ENCODE data around the gene MYH9. TPM values are rescaled to one million over a fixed set of nuclear protein-coding genes. Genes with fewer than 3 reads are reported as not detected.
A peak's percentile ranks its signal among the peaks of the same experiment; 100 is the strongest.

Gene MYH9
- total RNA-seq, 4 donors from 2014 or later, result 215 to 1,171 (median 400) TPM

DNA sequence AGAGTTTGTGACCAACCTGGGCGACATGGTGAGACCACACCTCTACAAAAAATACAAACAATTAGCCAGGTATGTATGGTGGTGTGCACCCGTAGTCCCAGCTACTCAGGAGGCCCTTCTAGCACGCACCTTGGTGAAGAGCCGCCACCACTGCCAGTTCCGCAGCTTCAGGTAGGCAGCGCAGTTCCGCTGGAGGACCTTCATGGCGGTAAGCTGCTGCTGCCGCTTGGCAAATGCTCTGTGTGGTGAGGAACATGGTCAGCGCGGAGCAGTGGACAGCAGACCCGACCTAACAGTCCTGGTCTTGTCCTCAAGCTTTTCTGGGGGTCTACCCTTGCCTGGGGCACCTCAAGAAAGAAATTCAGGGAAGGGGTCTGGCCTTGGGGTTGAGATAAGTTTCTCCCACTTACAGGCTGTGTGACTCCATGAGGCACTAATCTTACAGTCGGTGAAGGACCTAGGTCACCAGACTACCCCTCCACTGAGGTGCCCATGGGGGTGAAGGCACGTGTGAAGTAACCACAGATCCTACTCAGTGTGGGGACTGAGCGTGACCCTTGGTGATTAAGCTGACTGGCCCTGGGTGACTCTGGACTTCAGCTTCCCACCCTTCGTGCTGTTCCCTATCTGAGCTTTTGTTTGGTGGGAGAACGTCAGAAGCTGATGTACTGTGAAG, 85.2 kb downstream of the MYH9 start:
- Histone ChIP-seq H3K27me3 (no peaks in the 10 kb centered on the region), H3K36me3 (no peaks in the 10 kb centered on the region), H3K4me1 (no peaks in the 10 kb centered on the region), H3K9me3 (no peaks in the 10 kb centered on the region), H3K4me3 (no peak overlapping the region), H3K27ac (peak overlapping the region; percentile 15 to 49)
- TF ChIP-seq, protein P1, sequence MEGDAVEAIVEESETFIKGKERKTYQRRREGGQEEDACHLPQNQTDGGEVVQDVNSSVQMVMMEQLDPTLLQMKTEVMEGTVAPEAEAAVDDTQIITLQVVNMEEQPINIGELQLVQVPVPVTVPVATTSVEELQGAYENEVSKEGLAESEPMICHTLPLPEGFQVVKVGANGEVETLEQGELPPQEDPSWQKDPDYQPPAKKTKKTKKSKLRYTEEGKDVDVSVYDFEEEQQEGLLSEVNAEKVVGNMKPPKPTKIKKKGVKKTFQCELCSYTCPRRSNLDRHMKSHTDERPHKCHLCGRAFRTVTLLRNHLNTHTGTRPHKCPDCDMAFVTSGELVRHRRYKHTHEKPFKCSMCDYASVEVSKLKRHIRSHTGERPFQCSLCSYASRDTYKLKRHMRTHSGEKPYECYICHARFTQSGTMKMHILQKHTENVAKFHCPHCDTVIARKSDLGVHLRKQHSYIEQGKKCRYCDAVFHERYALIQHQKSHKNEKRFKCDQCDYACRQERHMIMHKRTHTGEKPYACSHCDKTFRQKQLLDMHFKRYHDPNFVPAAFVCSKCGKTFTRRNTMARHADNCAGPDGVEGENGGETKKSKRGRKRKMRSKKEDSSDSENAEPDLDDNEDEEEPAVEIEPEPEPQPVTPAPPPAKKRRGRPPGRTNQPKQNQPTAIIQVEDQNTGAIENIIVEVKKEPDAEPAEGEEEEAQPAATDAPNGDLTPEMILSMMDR (IDR thresholded peaks at IDR 0.05), result no peak
- TF ChIP-seq POLR2A (IDR thresholded peaks at IDR 0.05), result no peak
- intact Hi-C loops (cut with DNase I; ENCODE audit: low total_unique reads), result no loop called here
- DNase-seq, result no peak

DNA sequence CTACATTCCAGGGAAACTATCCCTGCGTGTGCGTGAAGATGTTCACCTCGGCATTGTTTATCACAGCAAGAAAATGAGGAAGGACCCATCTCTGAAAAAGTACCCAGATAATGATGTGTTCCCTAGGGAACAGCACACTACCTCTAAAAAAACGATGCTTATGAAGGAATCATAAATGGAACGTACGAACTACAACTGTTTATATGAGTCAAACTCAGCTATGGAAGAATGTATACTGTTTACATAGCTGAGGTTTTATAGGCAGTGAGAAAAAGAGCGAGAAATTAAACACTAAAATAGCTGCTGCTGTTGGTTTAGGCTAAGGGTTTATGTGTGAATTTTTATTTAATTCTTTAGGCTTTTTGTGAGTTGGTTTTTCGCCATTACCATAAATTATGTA, 85.9 kb downstream of the MYH9 start:
- intact Hi-C loops (cut with DNase I; ENCODE audit: low total_unique reads), result loop anchor here (2.0 kb wide), 1 partner anchor 169 kb away; no protein-coding TSS in a partner anchor
- H3K36me3 ChIP-seq, result no peaks in the 10 kb centered on the region
- no peak for DNase-seq
- H3K4me1 ChIP-seq, result no peaks in the 10 kb centered on the region
- H3K27ac ChIP-seq, result peak overlapping the region; percentile 36 to 49
- TF ChIP-seq, protein P1 (IDR thresholded peaks at IDR 0.05), result no peak
- TF ChIP-seq POLR2A (IDR thresholded peaks at IDR 0.05), result no peak
- H3K4me3 ChIP-seq, result no peak overlapping the region
- no peaks in the 10 kb centered on the region for H3K27me3 ChIP-seq
- H3K9me3 ChIP-seq, result no peaks in the 10 kb centered on the region

DNA sequence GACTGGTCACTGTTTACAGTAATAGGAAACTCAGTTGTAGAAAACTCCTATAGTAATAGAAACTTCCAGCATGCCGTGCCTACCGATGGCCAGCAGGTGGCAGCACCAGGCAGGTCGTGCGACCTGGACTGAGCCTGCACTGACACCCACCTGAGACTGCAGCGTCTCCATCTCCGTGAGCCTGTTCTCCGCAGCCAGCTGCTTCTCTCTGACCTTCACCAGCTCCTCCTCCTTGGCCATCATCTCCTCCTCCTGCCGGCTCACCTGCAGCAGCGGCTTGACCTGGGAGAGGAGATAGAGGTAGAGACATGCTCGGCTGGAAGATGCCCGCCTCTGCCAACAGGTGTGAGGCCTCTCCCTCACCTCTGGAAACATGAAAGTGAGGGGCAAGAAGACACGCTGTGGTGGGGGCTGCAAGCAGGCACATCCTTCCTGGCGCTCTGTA, 86.4 kb downstream of the MYH9 start:
- no peaks in the 10 kb centered on the region for H3K36me3 ChIP-seq
- H3K27me3 ChIP-seq, result no peaks in the 10 kb centered on the region
- TF ChIP-seq, protein P1 (IDR thresholded peaks at IDR 0.05), result peak; percentile 92 to 94 (median 92)
- no peak for TF ChIP-seq POLR2A (IDR thresholded peaks at IDR 0.05)
- intact Hi-C loops (cut with DNase I; ENCODE audit: low total_unique reads), result loop anchor here (2.0 kb wide), 1 partner anchor 169 kb away; no protein-coding TSS in a partner anchor
- H3K9me3 ChIP-seq, result no peaks in the 10 kb centered on the region
- no peaks in the 10 kb centered on the region for H3K4me1 ChIP-seq
- H3K27ac ChIP-seq, result peak overlapping the region; percentile 36 to 49
- no peak overlapping the region for H3K4me3 ChIP-seq
- DNase-seq, result peak; percentile 80 to 81

DNA sequence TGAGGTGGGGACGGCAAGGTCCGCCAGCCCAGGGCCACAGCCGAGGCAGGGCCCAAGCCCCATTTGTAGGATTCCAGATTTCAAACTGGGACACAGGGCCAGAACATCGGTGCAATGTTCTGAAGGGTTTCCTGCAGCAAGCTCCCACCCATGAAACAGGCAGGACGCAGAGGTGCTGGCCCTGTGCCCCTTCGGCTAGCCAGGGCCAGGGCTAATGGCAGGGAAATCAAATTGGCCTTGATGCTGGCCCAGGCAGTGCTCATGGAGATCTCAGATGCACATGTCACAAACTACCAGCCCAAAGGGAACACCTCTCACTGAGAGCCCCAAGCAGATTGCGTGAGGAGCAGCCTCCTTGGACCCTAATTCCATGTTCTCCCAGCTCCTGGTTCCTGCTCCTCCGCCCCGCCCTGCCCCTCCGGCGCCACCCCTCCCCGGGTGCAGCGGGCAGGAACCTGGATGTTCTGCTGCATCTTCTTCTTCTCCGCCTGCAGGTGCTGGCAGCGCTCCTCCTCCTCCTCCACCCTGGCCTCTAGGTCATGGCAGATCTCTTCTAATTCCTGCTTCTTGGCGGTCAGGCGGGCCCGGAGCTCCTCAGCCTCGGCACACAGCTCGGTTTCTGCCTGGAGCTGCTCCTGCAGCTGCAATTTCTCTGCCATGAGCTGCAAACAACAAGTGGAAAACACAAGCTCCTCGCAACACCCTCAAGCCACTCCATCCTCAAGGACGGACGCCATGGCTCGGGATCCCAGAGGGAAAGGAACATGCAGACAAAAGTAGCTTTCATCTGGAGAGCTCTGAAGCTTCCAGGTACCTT, 87.2 kb downstream of the MYH9 start:
- Histone ChIP-seq H3K9me3 (no peaks in the 10 kb centered on the region), H3K4me3 (no peak overlapping the region), H3K27me3 (no peaks in the 10 kb centered on the region), H3K4me1 (no peaks in the 10 kb centered on the region), H3K36me3 (no peaks in the 10 kb centered on the region), H3K27ac (peak overlapping the region; percentile 36 to 49)
- DNase-seq, result no peak
- TF ChIP-seq POLR2A (IDR thresholded peaks at IDR 0.05), result no peak
- TF ChIP-seq, protein P1 (IDR thresholded peaks at IDR 0.05), result no peak
- intact Hi-C loops (cut with DNase I; ENCODE audit: low total_unique reads), result loop anchor here (2.0 kb wide), 1 partner anchor 170 kb away; no protein-coding TSS in a partner anchor

DNA sequence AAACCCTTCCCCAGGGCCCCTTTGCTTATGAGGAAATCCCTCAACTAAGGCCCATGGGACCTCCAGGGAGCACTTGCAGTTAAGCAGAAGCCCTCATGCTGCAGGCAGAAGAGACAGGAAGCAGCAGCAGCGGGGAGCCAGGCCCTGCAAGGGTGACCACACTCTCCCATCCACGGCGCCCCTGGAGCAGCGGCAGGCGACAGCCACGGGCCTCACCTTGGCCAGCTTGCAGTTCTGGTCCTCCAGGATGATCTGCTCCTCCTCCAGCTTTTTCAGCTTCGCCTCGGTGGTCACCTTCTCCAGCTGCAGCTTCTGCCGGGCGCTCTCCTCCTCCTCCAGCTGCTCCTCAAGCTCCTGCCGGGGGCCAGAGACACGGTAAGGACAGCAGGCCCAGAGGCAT, 87.9 kb downstream of the MYH9 start:
- intact Hi-C loops (cut with DNase I; ENCODE audit: low total_unique reads), result loop anchor here (2.0 kb wide), 1 partner anchor 171 kb away; no protein-coding TSS in a partner anchor
- Histone ChIP-seq H3K36me3 (no peaks in the 10 kb centered on the region), H3K9me3 (no peaks in the 10 kb centered on the region), H3K4me3 (no peak overlapping the region), H3K27me3 (no peaks in the 10 kb centered on the region), H3K27ac (peak overlapping the region; percentile 36 to 49), H3K4me1 (no peaks in the 10 kb centered on the region)
- TF ChIP-seq, protein P1 (IDR thresholded peaks at IDR 0.05), result no peak
- no peak for TF ChIP-seq POLR2A (IDR thresholded peaks at IDR 0.05)
- no peak for DNase-seq
